HG03460 (cell line): ENCODE data around the gene SOX18.
A peak's percentile ranks its signal among the peaks of the same experiment; 100 is the strongest.

Experiments
- ATAC-seq: cut with Tn5 transposase; IDR thresholded peaks from one replicate; pipeline ENCODE4 v1.9.1; 2021; ENCODE audit not compliant: unreplicated experiment

Gene SOX18

GRCh38 chr20:64069209-64069613 is 19.8 kb upstream of the SOX18 start:
- ATAC-seq: no peak

GRCh38 chr20:64068386-64069208 is 19.2 kb upstream of the SOX18 start:
- no peak for ATAC-seq

- no peak for ATAC-seq
Observed at GRCh38 chr20:64067733-64068307, 18.4 kb upstream of the SOX18 start.

- ATAC-seq: no peak
Observed at GRCh38 chr20:64067005-64067632, 17.7 kb upstream of the SOX18 start.

- ATAC-seq: peak; percentile 40
Observed at GRCh38 chr20:64065974-64066343, 16.5 kb upstream of the SOX18 start.

GRCh38 chr20:64065062-64065973 is 15.9 kb upstream of the SOX18 start:
- no peak for ATAC-seq

GRCh38 chr20:64064145-64064698 is 14.8 kb upstream of the SOX18 start:
- no peak for ATAC-seq

- ATAC-seq: no peak
Observed at GRCh38 chr20:64063389-64064144, 14.1 kb upstream of the SOX18 start.

GRCh38 chr20:64062596-64063388 is 13.4 kb upstream of the SOX18 start, which contains the start of gene TCEA2:
TSS of gene TCEA2 (plus strand) at chr20:64063198. CDS start at chr20:64063313, 115 bp downstream.
- ATAC-seq: peak; percentile 66

- ATAC-seq: no peak
Observed at GRCh38 chr20:64062276-64062595, 12.8 kb upstream of the SOX18 start.

- ATAC-seq: no peak
Observed at GRCh38 chr20:64058536-64058935, 9.1 kb upstream of the SOX18 start.

- peak; percentile 43 for ATAC-seq
Observed at GRCh38 chr20:64057628-64058498, 8.4 kb upstream of the SOX18 start.

- ATAC-seq: peak; percentile 27
Observed at GRCh38 chr20:64056889-64057627, 7.6 kb upstream of the SOX18 start.

- ATAC-seq: no peak
Observed at GRCh38 chr20:64056639-64056888, 7.1 kb upstream of the SOX18 start.

GRCh38 chr20:64055893-64056638 is 6.6 kb upstream of the SOX18 start:
- ATAC-seq: no peak

- no peak for ATAC-seq
Observed at GRCh38 chr20:64055396-64055892, 6.0 kb upstream of the SOX18 start.
